GM19395 (cell line): ENCODE measurements around the gene ROR1.
"Not testable (repeated sequence)": the region's sequence is repeated elsewhere in the genome, so short reads cannot be mapped to it uniquely, and the experiment has no call there.

Experiments
- ATAC-seq: cut with Tn5 transposase; IDR thresholded peaks from one replicate; pipeline ENCODE4 v1.9.1; 2021; ENCODE audit warnings: mild to moderate bottlenecking, moderate library complexity; ENCODE audit not compliant: unreplicated experiment

The ROR1 gene

GRCh38 chr1:63819795-63820194 is 46.0 kb downstream of the ROR1 start:
- ATAC-seq, result no peak

- no peak for ATAC-seq
Measured at GRCh38 chr1:63821091-63822005, 47.5 kb downstream of the ROR1 start.

GRCh38 chr1:63822540-63822939 is 48.7 kb downstream of the ROR1 start:
- no peak for ATAC-seq

- ATAC-seq, result no peak
Measured at GRCh38 chr1:63824451-63824850, 50.6 kb downstream of the ROR1 start.

- no peak for ATAC-seq
Measured at GRCh38 chr1:63825111-63825510, 51.3 kb downstream of the ROR1 start.

- ATAC-seq, result not testable (repeated sequence)
Measured at GRCh38 chr1:63826246-63826861, 52.5 kb downstream of the ROR1 start.

GRCh38 chr1:63827411-63828321 is 53.8 kb downstream of the ROR1 start:
- no peak for ATAC-seq

- ATAC-seq, result peak; percentile 93
Measured at GRCh38 chr1:63828322-63829044, 54.7 kb downstream of the ROR1 start.

GRCh38 chr1:63829349-63830327 is 55.8 kb downstream of the ROR1 start:
- ATAC-seq, result no peak

- no peak for ATAC-seq
Measured at GRCh38 chr1:63831409-63831808, 57.6 kb downstream of the ROR1 start.

GRCh38 chr1:63833363-63834119 is 59.7 kb downstream of the ROR1 start:
- ATAC-seq, result no peak

- ATAC-seq, result no peak
Measured at GRCh38 chr1:63835128-63835527, 61.3 kb downstream of the ROR1 start.

GRCh38 chr1:63836374-63836773 is 62.6 kb downstream of the ROR1 start:
- ATAC-seq, result no peak

GRCh38 chr1:63836830-63837229 is 63.0 kb downstream of the ROR1 start:
- ATAC-seq, result no peak

GRCh38 chr1:63843010-63843409 is 69.2 kb downstream of the ROR1 start:
- ATAC-seq, result no peak

- ATAC-seq, result no peak
Measured at GRCh38 chr1:63843884-63844283, 70.1 kb downstream of the ROR1 start.

- ATAC-seq, result no peak
Measured at GRCh38 chr1:63845346-63845745, 71.5 kb downstream of the ROR1 start.

- no peak for ATAC-seq
Measured at GRCh38 chr1:63847308-63847910, 73.6 kb downstream of the ROR1 start.
